Uterus (tissue), 2 donors: ENCODE data around the gene SPIRE2.

ENCODE experiments used
- CTCF ChIP-seq, 4 experiments: fragments of 200-600 bp in 2 of 4; fragments of 450-650 bp in 2 of 4; sonication (generic) in 2 of 4; IDR thresholded peaks; one replicate each; pipeline ENCODE4 v1.5.1; 2016 to 2019; ENCODE audit warnings: antibody characterized with exemption in 4 of 4, mild to moderate bottlenecking in 2 of 4, moderate library complexity in 1 of 4
- POLR2A ChIP-seq, 2 donors: fragments of 450-650 bp; IDR thresholded peaks; one replicate each; pipeline ENCODE4 v1.6.1; 2016; ENCODE audit warnings: antibody characterized with exemption in 2 of 2, mild to moderate bottlenecking in 1 of 2, moderate library complexity in 1 of 2

GRCh38 chr16:89908236-89908635 is 80.0 kb downstream of the SPIRE2 start:
- no peak for TF ChIP-seq CTCF (IDR thresholded peaks at IDR 0.05)
- no peak for TF ChIP-seq POLR2A (IDR thresholded peaks at IDR 0.05)
